Measurements from ENCODE around the gene ADAMTS13.

DNA sequence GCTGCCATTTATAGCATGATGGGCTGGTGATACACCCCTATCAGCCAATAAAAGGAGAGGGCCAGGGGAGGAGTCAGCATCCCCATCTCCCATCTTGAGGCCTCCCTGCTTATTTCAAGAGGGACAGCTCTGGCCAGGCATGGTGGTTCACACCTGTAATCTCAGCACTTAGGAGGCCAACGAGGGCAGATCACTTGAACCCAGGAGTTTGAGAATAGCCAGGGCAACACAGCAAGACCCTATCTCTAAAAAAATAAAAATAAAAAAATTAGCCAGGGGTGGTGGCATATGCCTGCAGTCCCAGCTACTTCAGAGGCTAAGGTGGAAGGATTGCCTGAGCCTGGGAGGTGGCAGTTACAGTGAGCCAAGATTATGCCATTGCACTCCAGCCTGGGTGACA is 14.1 kb upstream of the ADAMTS13 start:
- TF ChIP-seq, protein P1, sequence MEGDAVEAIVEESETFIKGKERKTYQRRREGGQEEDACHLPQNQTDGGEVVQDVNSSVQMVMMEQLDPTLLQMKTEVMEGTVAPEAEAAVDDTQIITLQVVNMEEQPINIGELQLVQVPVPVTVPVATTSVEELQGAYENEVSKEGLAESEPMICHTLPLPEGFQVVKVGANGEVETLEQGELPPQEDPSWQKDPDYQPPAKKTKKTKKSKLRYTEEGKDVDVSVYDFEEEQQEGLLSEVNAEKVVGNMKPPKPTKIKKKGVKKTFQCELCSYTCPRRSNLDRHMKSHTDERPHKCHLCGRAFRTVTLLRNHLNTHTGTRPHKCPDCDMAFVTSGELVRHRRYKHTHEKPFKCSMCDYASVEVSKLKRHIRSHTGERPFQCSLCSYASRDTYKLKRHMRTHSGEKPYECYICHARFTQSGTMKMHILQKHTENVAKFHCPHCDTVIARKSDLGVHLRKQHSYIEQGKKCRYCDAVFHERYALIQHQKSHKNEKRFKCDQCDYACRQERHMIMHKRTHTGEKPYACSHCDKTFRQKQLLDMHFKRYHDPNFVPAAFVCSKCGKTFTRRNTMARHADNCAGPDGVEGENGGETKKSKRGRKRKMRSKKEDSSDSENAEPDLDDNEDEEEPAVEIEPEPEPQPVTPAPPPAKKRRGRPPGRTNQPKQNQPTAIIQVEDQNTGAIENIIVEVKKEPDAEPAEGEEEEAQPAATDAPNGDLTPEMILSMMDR (IDR thresholded peaks at IDR 0.05; ENCODE audit: low read depth, low read length), result no peak
- TF ChIP-seq EZH2phosphoT487 (IDR thresholded peaks at IDR 0.05; ENCODE audit: low read depth), result no peak

Data from OCI-LY3 (cell line).